ENCODE measurements around the gene GPR37. TPM values are rescaled to one million over a fixed set of nuclear protein-coding genes. Genes with fewer than 3 reads are reported as not detected.

GPR37 gene
- total RNA-seq, 1 experiment from 2014 or later = 1.3 TPM

DNA sequence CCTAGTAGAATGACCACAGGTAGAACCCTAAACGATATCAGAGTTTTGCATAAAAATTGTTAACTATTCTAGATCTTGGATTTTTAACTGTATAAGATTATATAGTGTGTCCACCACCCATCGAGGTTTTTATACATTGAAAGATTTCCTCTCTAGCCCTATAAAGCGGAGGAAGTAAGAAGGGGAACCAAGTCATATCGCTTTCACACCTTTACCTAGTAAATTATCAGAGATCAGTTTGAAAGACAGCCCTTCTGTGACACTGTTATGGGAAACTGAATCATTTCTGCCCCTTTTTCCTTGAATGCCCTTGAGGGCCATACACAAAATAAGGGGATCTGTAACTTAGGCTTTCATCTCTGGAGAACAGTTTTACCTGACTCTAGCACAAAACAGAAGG lies 8.3 kb upstream of the GPR37 start:
- no TSS peak for BruUV-seq (replicated peaks)
- peaks cover 2% of the 10 kb centered on the region for H3K27me3 ChIP-seq (ENCODE audit: control insufficient read depth, insufficient read depth, low read length)
- no peak for TF ChIP-seq POLR2AphosphoS5 (IDR thresholded peaks at IDR 0.05; ENCODE audit: low read depth, low read length)
- TF ChIP-seq TCF7L2 (IDR thresholded peaks at IDR 0.05; ENCODE audit: low read depth, low read length) = no peak
- TF ChIP-seq, protein P1, sequence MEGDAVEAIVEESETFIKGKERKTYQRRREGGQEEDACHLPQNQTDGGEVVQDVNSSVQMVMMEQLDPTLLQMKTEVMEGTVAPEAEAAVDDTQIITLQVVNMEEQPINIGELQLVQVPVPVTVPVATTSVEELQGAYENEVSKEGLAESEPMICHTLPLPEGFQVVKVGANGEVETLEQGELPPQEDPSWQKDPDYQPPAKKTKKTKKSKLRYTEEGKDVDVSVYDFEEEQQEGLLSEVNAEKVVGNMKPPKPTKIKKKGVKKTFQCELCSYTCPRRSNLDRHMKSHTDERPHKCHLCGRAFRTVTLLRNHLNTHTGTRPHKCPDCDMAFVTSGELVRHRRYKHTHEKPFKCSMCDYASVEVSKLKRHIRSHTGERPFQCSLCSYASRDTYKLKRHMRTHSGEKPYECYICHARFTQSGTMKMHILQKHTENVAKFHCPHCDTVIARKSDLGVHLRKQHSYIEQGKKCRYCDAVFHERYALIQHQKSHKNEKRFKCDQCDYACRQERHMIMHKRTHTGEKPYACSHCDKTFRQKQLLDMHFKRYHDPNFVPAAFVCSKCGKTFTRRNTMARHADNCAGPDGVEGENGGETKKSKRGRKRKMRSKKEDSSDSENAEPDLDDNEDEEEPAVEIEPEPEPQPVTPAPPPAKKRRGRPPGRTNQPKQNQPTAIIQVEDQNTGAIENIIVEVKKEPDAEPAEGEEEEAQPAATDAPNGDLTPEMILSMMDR (IDR thresholded peaks at IDR 0.05) = no peak
- no peak for TF ChIP-seq SIN3A (IDR thresholded peaks at IDR 0.05; ENCODE audit: borderline replicate concordance, insufficient read depth, low read depth, low read length)
- TF ChIP-seq, protein P2, sequence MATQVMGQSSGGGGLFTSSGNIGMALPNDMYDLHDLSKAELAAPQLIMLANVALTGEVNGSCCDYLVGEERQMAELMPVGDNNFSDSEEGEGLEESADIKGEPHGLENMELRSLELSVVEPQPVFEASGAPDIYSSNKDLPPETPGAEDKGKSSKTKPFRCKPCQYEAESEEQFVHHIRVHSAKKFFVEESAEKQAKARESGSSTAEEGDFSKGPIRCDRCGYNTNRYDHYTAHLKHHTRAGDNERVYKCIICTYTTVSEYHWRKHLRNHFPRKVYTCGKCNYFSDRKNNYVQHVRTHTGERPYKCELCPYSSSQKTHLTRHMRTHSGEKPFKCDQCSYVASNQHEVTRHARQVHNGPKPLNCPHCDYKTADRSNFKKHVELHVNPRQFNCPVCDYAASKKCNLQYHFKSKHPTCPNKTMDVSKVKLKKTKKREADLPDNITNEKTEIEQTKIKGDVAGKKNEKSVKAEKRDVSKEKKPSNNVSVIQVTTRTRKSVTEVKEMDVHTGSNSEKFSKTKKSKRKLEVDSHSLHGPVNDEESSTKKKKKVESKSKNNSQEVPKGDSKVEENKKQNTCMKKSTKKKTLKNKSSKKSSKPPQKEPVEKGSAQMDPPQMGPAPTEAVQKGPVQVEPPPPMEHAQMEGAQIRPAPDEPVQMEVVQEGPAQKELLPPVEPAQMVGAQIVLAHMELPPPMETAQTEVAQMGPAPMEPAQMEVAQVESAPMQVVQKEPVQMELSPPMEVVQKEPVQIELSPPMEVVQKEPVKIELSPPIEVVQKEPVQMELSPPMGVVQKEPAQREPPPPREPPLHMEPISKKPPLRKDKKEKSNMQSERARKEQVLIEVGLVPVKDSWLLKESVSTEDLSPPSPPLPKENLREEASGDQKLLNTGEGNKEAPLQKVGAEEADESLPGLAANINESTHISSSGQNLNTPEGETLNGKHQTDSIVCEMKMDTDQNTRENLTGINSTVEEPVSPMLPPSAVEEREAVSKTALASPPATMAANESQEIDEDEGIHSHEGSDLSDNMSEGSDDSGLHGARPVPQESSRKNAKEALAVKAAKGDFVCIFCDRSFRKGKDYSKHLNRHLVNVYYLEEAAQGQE (IDR thresholded peaks at IDR 0.05; ENCODE audit: insufficient read depth in 1 of 2, low read depth in 2 of 2, low read length in 1 of 2) = no peak
- no peak for ATAC-seq
- in situ Hi-C loops (cut with HindIII; ENCODE audit: low pct_unique_long_range_greater_than_20kb, low sequenced_read_pairs) = no loop called here
- H3K27ac ChIP-seq (ENCODE audit: low read length) = no peak overlapping the region
- no peaks in the 10 kb centered on the region for H3K9me3 ChIP-seq (ENCODE audit: control insufficient read depth, insufficient read depth, low read depth, low read length)
- H3K36me3 ChIP-seq (ENCODE audit: control insufficient read depth, insufficient read depth, low read length) = no peaks in the 10 kb centered on the region
- H3K4me1 ChIP-seq (ENCODE audit: control insufficient read depth, insufficient read depth, low read length) = no peaks in the 10 kb centered on the region
- no peak overlapping the region for H3K4me3 ChIP-seq (ENCODE audit: low read depth in 2 of 2, low read length in 2 of 2)
- POLR2A ChIA-PET = no interaction called here
- intact Hi-C loops (cut with micrococcal nuclease; ENCODE audit: unreplicated experiment) = no loop called here
- DNase-seq (ENCODE audit: low read depth, low spot score) = no peak
- CTCF ChIA-PET = interaction anchor here (1.2 kb wide), 1 partner anchor 11 kb away, joined by 7 read pairs; no protein-coding TSS in a partner anchor

DNA sequence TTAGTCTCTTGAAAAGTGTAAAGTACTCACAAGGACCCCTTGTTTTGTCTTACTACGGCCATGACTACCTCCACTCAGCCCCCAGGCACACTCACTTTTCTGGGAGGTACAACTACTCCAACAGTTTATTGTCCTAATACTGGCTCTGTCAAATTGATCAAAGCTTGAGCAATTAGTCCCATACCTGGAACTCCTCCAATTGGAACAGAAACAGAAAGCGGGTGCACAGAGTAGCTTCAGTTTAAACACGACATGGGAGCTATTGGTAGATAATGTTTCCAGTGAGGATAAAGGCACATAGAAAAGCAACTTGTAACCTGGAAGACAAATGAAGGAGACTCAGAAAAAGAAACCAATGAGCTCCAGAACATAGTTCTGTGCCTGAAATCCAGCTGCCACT lies 7.7 kb upstream of the GPR37 start:
- TF ChIP-seq, protein P1 (IDR thresholded peaks at IDR 0.05) = no peak
- TF ChIP-seq, protein P2 (IDR thresholded peaks at IDR 0.05; ENCODE audit: insufficient read depth in 1 of 2, low read depth in 2 of 2, low read length in 1 of 2) = no peak
- no peak for TF ChIP-seq SIN3A (IDR thresholded peaks at IDR 0.05; ENCODE audit: borderline replicate concordance, insufficient read depth, low read depth, low read length)
- no peak for TF ChIP-seq POLR2AphosphoS5 (IDR thresholded peaks at IDR 0.05; ENCODE audit: low read depth, low read length)
- TF ChIP-seq TCF7L2 (IDR thresholded peaks at IDR 0.05; ENCODE audit: low read depth, low read length) = no peak
- intact Hi-C loops (cut with micrococcal nuclease; ENCODE audit: unreplicated experiment) = no loop called here
- POLR2A ChIA-PET = no interaction called here

More for the DNA sequence above, 7.7 kb upstream of the GPR37 start:
- CTCF ChIA-PET = interaction anchor here (1.2 kb wide), 1 partner anchor 11 kb away, joined by 7 read pairs; no protein-coding TSS in a partner anchor
- no peak overlapping the region for H3K27ac ChIP-seq (ENCODE audit: low read length)
- peaks cover 2% of the 10 kb centered on the region for H3K27me3 ChIP-seq (ENCODE audit: control insufficient read depth, insufficient read depth, low read length)
- H3K9me3 ChIP-seq (ENCODE audit: control insufficient read depth, insufficient read depth, low read depth, low read length) = no peaks in the 10 kb centered on the region
- in situ Hi-C loops (cut with HindIII; ENCODE audit: low pct_unique_long_range_greater_than_20kb, low sequenced_read_pairs) = no loop called here
- ATAC-seq (no peak), DNase-seq (ENCODE audit: low read depth, low spot score) (no peak)
- H3K36me3 ChIP-seq (ENCODE audit: control insufficient read depth, insufficient read depth, low read length) = no peaks in the 10 kb centered on the region
- no peaks in the 10 kb centered on the region for H3K4me1 ChIP-seq (ENCODE audit: control insufficient read depth, insufficient read depth, low read length)
- BruUV-seq (replicated peaks) = no TSS peak
- H3K4me3 ChIP-seq (ENCODE audit: low read depth in 2 of 2, low read length in 2 of 2) = no peak overlapping the region

Data from Panc1 (cell line).